Vagina (tissue), 2 donors: Measurements from ENCODE around the gene TMEM178B.

Experiments
- CTCF ChIP-seq, 3 experiments: fragments of 450-650 bp in 2 of 3; fragments of 200-600 bp in 1 of 3; sonication (generic) in 1 of 3; IDR thresholded peaks; one replicate each; pipeline ENCODE4 v1.5.1; 2017 to 2019; ENCODE audit warnings: antibody characterized with exemption in 3 of 3, mild to moderate bottlenecking in 2 of 3, moderate library complexity in 2 of 3
- POLR2A ChIP-seq, 2 donors: fragments of 450-650 bp; IDR thresholded peaks; one replicate each; pipeline ENCODE4 v1.6.1; 2017; ENCODE audit warnings: antibody characterized with exemption in 2 of 2, mild to moderate bottlenecking in 2 of 2, moderate library complexity in 2 of 2
- POLR2AphosphoS5 ChIP-seq, 2 donors: sonication (generic); formaldehyde crosslinking; IDR thresholded peaks; one replicate each; pipeline ENCODE4 v1.9.0; 2017; ENCODE audit warnings: antibody characterized with exemption in 2 of 2, mild to moderate bottlenecking in 2 of 2, low read depth in 1 of 2; ENCODE audit not compliant: insufficient read depth in 1 of 2

- TF ChIP-seq CTCF (IDR thresholded peaks at IDR 0.05) (no peak), POLR2AphosphoS5 (IDR thresholded peaks at IDR 0.05; ENCODE audit: insufficient read depth in 1 of 2, low read depth in 1 of 2) (no peak), POLR2A (IDR thresholded peaks at IDR 0.05) (no peak)
Observed at GRCh38 chr7:141452911-141453310, 379.0 kb downstream of the TMEM178B start.
